ENCODE data around the gene RGL1. TPM values are rescaled to one million over a fixed set of nuclear protein-coding genes. Genes with fewer than 3 reads are reported as not detected.

The RGL1 gene
- total RNA-seq, 1 experiment from 2014 or later = 0.92 TPM

DNA sequence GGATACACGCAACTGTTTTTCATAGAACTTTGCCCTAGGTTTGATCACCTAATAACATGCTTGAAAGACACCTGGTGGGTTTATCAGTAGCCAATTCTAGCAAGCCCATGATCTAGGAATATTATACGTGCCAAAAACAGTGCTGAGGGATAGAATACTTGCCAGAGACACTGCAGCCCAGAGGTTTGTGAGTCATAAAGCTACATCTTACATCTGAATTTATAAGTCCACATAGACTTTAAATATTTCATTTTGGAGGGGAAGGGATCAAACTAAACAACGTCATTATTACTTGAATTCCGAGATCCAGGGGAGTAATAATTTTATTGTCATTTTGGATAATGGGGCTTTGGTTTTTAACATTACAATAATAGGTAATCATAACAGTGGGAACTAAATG is 31.7 kb downstream of the RGL1 start:
- ChIA-PET CTCF (no interaction called here), POLR2A (no interaction called here)

GRCh38 chr1:183837062-183837461 is 32.1 kb downstream of the RGL1 start:
- ChIA-PET POLR2A (no interaction called here), CTCF (no interaction called here)
- H3K9me3 ChIP-seq (ENCODE audit: control insufficient read depth, insufficient read depth, low read depth, low read length) = no peaks in the 10 kb centered on the region
- H3K27ac ChIP-seq (ENCODE audit: low read length) = no peak overlapping the region
- ATAC-seq = no peak
- no peak for DNase-seq (ENCODE audit: low read depth, low spot score)
- TF ChIP-seq TCF7L2 (IDR thresholded peaks at IDR 0.05; ENCODE audit: low read depth, low read length) (no peak), SIN3A (IDR thresholded peaks at IDR 0.05; ENCODE audit: borderline replicate concordance, insufficient read depth, low read depth, low read length) (no peak)
- TF ChIP-seq, protein P1, sequence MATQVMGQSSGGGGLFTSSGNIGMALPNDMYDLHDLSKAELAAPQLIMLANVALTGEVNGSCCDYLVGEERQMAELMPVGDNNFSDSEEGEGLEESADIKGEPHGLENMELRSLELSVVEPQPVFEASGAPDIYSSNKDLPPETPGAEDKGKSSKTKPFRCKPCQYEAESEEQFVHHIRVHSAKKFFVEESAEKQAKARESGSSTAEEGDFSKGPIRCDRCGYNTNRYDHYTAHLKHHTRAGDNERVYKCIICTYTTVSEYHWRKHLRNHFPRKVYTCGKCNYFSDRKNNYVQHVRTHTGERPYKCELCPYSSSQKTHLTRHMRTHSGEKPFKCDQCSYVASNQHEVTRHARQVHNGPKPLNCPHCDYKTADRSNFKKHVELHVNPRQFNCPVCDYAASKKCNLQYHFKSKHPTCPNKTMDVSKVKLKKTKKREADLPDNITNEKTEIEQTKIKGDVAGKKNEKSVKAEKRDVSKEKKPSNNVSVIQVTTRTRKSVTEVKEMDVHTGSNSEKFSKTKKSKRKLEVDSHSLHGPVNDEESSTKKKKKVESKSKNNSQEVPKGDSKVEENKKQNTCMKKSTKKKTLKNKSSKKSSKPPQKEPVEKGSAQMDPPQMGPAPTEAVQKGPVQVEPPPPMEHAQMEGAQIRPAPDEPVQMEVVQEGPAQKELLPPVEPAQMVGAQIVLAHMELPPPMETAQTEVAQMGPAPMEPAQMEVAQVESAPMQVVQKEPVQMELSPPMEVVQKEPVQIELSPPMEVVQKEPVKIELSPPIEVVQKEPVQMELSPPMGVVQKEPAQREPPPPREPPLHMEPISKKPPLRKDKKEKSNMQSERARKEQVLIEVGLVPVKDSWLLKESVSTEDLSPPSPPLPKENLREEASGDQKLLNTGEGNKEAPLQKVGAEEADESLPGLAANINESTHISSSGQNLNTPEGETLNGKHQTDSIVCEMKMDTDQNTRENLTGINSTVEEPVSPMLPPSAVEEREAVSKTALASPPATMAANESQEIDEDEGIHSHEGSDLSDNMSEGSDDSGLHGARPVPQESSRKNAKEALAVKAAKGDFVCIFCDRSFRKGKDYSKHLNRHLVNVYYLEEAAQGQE (IDR thresholded peaks at IDR 0.05; ENCODE audit: insufficient read depth in 1 of 2, low read depth in 2 of 2, low read length in 1 of 2) = no peak
- H3K36me3 ChIP-seq (ENCODE audit: control insufficient read depth, insufficient read depth, low read length) = no peaks in the 10 kb centered on the region
- in situ Hi-C loops (cut with HindIII; ENCODE audit: low pct_unique_long_range_greater_than_20kb, low sequenced_read_pairs) = no loop called here
- no TSS peak for BruUV-seq (replicated peaks)
- no peaks in the 10 kb centered on the region for H3K27me3 ChIP-seq (ENCODE audit: control insufficient read depth, insufficient read depth, low read length)
- H3K4me3 ChIP-seq (ENCODE audit: low read depth in 2 of 2, low read length in 2 of 2) = no peak overlapping the region
- intact Hi-C loops (cut with micrococcal nuclease; ENCODE audit: unreplicated experiment) = no loop called here
- H3K4me1 ChIP-seq (ENCODE audit: control insufficient read depth, insufficient read depth, low read length) = no peaks in the 10 kb centered on the region

More for the DNA sequence above, 31.7 kb downstream of the RGL1 start:
- no peak for TF ChIP-seq POLR2AphosphoS5 (IDR thresholded peaks at IDR 0.05; ENCODE audit: low read depth, low read length)
- TF ChIP-seq SIN3A (IDR thresholded peaks at IDR 0.05; ENCODE audit: borderline replicate concordance, insufficient read depth, low read depth, low read length) = no peak
- no peak for TF ChIP-seq TCF7L2 (IDR thresholded peaks at IDR 0.05; ENCODE audit: low read depth, low read length)
- TF ChIP-seq, protein P1 (IDR thresholded peaks at IDR 0.05; ENCODE audit: insufficient read depth in 1 of 2, low read depth in 2 of 2, low read length in 1 of 2) = no peak
- TF ChIP-seq, protein P2, sequence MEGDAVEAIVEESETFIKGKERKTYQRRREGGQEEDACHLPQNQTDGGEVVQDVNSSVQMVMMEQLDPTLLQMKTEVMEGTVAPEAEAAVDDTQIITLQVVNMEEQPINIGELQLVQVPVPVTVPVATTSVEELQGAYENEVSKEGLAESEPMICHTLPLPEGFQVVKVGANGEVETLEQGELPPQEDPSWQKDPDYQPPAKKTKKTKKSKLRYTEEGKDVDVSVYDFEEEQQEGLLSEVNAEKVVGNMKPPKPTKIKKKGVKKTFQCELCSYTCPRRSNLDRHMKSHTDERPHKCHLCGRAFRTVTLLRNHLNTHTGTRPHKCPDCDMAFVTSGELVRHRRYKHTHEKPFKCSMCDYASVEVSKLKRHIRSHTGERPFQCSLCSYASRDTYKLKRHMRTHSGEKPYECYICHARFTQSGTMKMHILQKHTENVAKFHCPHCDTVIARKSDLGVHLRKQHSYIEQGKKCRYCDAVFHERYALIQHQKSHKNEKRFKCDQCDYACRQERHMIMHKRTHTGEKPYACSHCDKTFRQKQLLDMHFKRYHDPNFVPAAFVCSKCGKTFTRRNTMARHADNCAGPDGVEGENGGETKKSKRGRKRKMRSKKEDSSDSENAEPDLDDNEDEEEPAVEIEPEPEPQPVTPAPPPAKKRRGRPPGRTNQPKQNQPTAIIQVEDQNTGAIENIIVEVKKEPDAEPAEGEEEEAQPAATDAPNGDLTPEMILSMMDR (IDR thresholded peaks at IDR 0.05) = no peak
- ATAC-seq (no peak), DNase-seq (ENCODE audit: low read depth, low spot score) (no peak)
- H3K4me1 ChIP-seq (ENCODE audit: control insufficient read depth, insufficient read depth, low read length) = no peaks in the 10 kb centered on the region
- BruUV-seq (replicated peaks) = no TSS peak
- in situ Hi-C loops (cut with HindIII; ENCODE audit: low pct_unique_long_range_greater_than_20kb, low sequenced_read_pairs) (no loop called here), intact Hi-C loops (cut with micrococcal nuclease; ENCODE audit: unreplicated experiment) (no loop called here)
- no peak overlapping the region for H3K27ac ChIP-seq (ENCODE audit: low read length)
- no peaks in the 10 kb centered on the region for H3K9me3 ChIP-seq (ENCODE audit: control insufficient read depth, insufficient read depth, low read depth, low read length)
- no peak overlapping the region for H3K4me3 ChIP-seq (ENCODE audit: low read depth in 2 of 2, low read length in 2 of 2)
- no peaks in the 10 kb centered on the region for H3K27me3 ChIP-seq (ENCODE audit: control insufficient read depth, insufficient read depth, low read length)
- H3K36me3 ChIP-seq (ENCODE audit: control insufficient read depth, insufficient read depth, low read length) = no peaks in the 10 kb centered on the region
